ENCODE data around the gene RPRD2.

The RPRD2 gene

GRCh38 chr1:150514913-150515327, 151.0 kb downstream of the RPRD2 start:
- no peak for DNase-seq (ENCODE audit: low spot score)

DNA sequence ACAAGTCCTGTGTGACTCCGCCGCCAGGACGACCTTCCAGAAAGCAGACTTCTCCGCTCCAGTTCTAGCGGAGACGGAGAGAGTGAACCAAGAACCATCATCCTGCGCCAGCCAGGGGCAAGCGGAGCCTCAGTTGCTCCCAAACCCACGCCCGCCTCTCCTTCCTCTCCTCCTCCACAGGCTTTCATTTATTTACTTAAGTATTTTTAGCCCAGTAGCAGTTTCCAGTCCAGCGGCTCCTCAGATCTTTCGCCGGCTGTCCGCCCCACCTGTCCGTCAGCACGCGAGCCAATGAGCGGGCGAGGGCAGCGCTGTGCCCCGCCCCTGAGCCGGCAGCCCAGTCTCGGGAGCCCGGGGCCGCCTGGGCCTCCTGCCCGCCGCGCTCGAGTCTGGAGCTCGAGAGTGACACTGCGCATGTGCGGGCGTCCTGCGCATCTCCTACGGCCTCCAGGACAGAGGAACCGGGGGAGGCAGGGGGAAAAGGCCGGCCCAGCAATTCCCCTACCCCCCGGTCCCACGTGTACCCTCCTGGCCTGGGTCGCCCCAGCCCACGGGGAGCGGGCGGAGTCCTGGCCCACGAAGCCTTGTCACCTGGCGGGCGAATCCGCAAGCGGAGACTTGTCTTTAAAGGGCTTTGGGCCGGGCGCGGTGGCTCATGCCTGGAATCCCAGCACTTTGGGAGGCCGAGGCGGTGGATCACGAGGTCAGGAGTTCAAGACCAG, 151.5 kb downstream of the RPRD2 start, which contains the start of gene FALEC:
FALEC (plus strand) TSS at position 425 of the 722 bp plus-strand sequence.
- peak; percentile 97 for DNase-seq (ENCODE audit: low spot score)

DNA sequence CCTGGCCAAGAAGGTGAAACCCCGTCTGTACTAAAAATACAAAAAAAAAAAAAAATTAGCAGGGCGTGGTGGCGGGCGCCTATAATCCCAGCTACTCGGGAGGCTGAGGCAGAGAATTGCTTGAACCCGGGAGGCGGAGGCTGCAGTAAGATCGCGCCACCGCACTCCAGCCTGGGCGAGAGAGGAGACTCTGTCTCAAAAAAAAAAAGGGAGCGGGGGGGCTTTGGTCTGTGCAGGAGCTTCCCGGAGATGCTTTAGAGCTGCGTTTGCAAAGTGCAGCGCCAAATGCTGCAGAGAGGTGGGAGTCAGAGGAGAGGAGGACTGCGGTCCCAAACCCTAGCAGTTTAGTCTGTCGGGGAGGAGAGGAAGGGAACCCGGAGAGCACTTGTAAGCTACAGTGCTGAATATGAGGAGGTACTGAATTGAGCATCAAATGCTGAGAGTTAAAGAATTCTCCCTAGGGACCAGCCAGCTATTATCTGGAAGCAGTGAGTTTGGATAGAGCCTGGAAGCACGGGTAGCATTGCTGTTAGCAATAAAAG, 152.2 kb downstream of the RPRD2 start:
- DNase-seq (ENCODE audit: low spot score), result peak; percentile 64

- peak; percentile 69 for DNase-seq (ENCODE audit: low spot score)
Observed at GRCh38 chr1:150516616-150517015, 152.7 kb downstream of the RPRD2 start.

GRCh38 chr1:150521196-150521968, 157.4 kb downstream of the RPRD2 start:
- DNase-seq (ENCODE audit: low spot score), result no peak

GRCh38 chr1:150525348-150525747, 161.4 kb downstream of the RPRD2 start:
- no peak for DNase-seq (ENCODE audit: low spot score)
